NCI-H1048 (cell line): ENCODE results near the gene SRCAP.
"Not testable (repeated sequence)": the region's sequence is repeated elsewhere in the genome, so short reads cannot be mapped to it uniquely, and the experiment has no call there.

Experiments used
- DNase-seq: peaks from one replicate; lab custom pipeline; 2025; lab: John Stamatoyannopoulos, UW

SRCAP gene

GRCh38 chr16:30664616-30665109, 34.3 kb upstream of the SRCAP start:
- DNase-seq, result no peak

GRCh38 chr16:30665155-30665829, 33.7 kb upstream of the SRCAP start:
- DNase-seq, result no peak

- no peak for DNase-seq
Measured at GRCh38 chr16:30665830-30666190, 33.2 kb upstream of the SRCAP start.

- DNase-seq, result no peak
Measured at GRCh38 chr16:30666681-30667080, 32.3 kb upstream of the SRCAP start.

GRCh38 chr16:30667361-30667905, 31.5 kb upstream of the SRCAP start:
- DNase-seq, result no peak

GRCh38 chr16:30668393-30668792, 30.6 kb upstream of the SRCAP start:
- no peak for DNase-seq

GRCh38 chr16:30669026-30669902, 29.7 kb upstream of the SRCAP start:
- DNase-seq, result no peak

GRCh38 chr16:30669903-30670824, 28.8 kb upstream of the SRCAP start:
- DNase-seq, result no peak

- DNase-seq, result no peak
Measured at GRCh38 chr16:30675143-30675542, 23.8 kb upstream of the SRCAP start.

GRCh38 chr16:30677931-30678585, 20.9 kb upstream of the SRCAP start:
- DNase-seq, result no peak

- no peak for DNase-seq
Measured at GRCh38 chr16:30678586-30678970, 20.4 kb upstream of the SRCAP start.

GRCh38 chr16:30680326-30680725, 18.6 kb upstream of the SRCAP start:
- no peak for DNase-seq

- no peak for DNase-seq
Measured at GRCh38 chr16:30688701-30689100, 10.3 kb upstream of the SRCAP start.

GRCh38 chr16:30691907-30692306, 7.1 kb upstream of the SRCAP start:
- no peak for DNase-seq

GRCh38 chr16:30692396-30693064, 6.4 kb upstream of the SRCAP start:
- no peak for DNase-seq

GRCh38 chr16:30694926-30695693, 3.9 kb upstream of the SRCAP start:
- DNase-seq, result no peak

GRCh38 chr16:30696646-30697045, 2.3 kb upstream of the SRCAP start:
- not testable (repeated sequence) for DNase-seq

- no peak for DNase-seq
Measured at GRCh38 chr16:30697264-30698138, 1.5 kb upstream of the SRCAP start.
